Muscle of back (tissue), 11 donors: ENCODE data around the gene ERC2. TPM values are rescaled to one million over a fixed set of nuclear protein-coding genes. Genes with fewer than 3 reads are reported as not detected.

Source experiments
- DNase-seq, 3 donors: peaks; one replicate each; pipeline versions ENCODE4 v3.0.0 to v3.0.0-alpha.2; 2013
- polyA plus RNA-seq, 10 donors: library from polyadenylated mRNA; unstranded; fragments of 120-200 nt; gene quantifications; one replicate each; pipeline ENCODE4 v1.2.1, GENCODE V29; 2013; ENCODE audit not compliant: insufficient read length in 10 of 10

ERC2 gene
- polyA plus RNA-seq, 10 donors, result 0.76 to 2.5 (median 1.6) TPM

DNA sequence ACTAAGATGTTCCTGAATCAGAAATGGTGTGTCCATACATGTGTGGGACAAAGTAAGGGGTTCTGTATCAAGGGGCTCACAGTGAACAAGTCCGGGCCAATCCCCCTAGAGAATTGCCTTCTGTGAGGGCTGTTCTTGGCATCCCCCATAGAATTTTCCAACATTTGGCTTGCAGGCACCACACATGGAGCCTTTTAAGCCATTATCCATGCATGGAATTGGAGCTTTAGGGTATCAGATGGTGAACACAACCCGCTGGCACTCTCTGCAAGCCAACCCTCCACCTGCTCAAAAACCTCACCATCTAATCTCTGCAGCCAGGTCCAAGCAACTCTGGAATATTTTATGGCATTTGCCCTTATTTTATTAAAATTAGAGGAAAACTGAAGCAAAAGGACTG lies 278.7 kb downstream of the ERC2 start:
- peak in 1 of 3 donors; percentile 50 for DNase-seq

DNA sequence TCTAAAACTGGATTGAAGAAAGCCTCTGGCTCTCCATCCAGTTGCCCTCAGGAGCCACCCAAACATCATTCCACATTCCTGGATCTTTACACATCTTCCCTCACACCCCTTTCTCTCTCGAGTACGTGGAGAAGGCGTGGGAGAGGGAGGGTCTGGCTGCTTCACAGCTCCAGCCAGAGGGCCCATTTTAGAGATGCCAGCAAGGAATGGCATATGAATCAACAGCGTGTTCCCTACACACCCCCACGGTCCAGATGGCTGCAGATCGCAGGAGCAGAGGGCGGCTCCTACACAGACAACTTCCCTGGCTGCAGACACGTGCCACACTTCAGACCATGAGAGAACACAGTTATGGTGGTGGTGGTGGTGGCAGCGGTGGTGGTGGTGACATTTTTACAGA lies 280.1 kb downstream of the ERC2 start:
- DNase-seq, result no peak

GRCh38 chr3:56187051-56187450 lies 281.2 kb downstream of the ERC2 start:
- no peak for DNase-seq

- DNase-seq, result no peak
Observed at GRCh38 chr3:56185827-56186226, 282.4 kb downstream of the ERC2 start.

- DNase-seq, result no peak
Observed at GRCh38 chr3:56183529-56183928, 284.7 kb downstream of the ERC2 start.

DNA sequence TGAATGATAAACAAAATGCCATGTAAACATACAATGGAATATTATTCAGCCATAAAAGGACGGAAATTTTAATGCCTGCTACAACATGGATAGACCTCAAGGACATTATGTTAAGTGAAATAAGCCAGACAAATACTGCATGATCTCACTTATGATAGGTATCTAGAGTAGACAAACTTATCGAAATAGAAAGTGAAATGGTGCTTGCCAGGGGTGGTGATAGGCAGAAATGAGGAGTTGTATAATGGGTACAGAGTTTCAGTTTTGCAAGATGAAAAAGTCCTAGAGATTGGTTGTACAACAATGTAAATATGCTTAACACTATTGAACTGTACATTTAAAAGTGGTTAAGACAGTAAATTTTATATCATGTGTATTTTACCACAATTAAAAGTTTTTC lies 287.8 kb downstream of the ERC2 start:
- DNase-seq, result no peak

- DNase-seq, result no peak
Observed at GRCh38 chr3:56173601-56174000, 294.7 kb downstream of the ERC2 start.

DNA sequence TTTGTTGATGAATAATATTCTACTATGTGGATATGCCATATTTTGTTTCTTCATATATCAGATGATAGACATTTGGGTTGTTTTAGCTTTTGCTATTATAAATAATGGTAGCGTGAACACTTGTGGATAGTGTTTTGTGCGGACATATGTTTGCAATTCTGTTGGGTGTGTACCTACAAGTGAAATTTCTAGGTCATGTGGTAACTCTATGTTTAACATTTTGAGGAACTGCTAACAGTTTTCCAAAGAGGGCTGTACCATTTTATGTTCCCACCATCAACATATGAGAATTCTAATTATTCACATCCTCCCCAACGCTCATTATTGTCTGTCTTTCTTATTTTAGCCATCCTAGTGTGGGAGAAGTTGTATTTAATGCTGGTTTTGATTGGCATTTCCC lies 303.8 kb downstream of the ERC2 start:
- no peak for DNase-seq

- peak in 1 of 3 donors; percentile 24 for DNase-seq
Observed at GRCh38 chr3:56157693-56158362, 310.4 kb downstream of the ERC2 start.

GRCh38 chr3:56154297-56154696 lies 314.0 kb downstream of the ERC2 start:
- no peak for DNase-seq

GRCh38 chr3:56147354-56147753 lies 320.9 kb downstream of the ERC2 start:
- DNase-seq, result no peak

DNA sequence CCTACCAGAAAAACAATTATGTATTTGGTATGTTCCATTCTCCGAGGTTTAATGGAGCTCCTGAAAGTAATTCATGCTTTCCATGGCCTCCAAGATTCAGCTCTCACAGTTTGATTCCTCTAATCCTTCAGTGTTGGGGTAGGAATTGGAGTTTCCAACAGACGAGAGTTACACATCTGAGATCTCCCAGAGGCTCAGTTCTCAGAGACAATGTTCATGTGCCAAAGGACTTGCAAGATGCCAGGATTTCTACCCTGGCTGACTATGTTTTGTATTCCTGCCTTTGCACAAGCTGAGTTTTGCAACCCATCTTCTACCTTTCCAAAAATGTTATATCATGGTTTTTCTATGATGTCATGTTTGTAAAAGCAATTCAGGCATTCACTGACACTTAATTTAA lies 322.9 kb downstream of the ERC2 start:
- peak in 1 of 3 donors; percentile 59 for DNase-seq

DNA sequence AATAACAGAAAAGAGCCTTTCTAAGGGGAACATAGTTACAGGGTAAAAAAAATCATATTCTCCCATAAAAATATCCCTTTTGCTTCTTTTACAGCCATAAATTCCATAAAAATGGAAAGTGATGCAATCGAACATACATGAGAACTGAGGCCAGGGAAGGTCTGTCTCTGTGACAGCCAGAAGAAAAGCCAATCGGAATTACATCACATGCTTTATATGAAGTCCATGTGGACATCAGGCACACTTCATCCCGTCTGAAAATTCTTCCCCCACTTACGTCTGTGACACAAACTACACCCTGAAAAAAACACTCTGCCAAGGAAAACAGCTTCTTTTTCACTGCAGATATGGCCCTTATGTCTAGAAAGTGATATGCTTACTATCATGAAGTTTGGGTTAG lies 323.5 kb downstream of the ERC2 start:
- peak; percentile 62 to 90 (median 77) for DNase-seq

DNA sequence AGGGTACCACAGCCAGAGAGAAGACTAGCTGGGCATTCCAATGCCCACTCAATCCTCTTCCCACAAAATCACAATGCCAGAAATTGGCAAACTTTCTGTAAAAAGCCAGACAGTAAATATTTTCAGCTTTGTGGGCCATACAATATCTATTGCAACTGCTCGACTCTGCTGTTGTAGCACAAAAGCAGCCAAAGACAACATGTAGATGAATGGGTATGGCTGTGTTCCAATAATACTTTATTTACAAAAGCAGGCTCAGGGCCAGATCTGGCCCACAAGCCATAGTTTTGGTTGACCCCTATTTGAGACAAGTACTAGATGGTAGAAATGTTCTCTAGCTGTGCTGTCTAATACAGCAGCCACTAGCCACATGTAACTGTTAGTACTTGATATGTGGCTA lies 330.9 kb downstream of the ERC2 start:
- DNase-seq, result no peak

- DNase-seq, result no peak
Observed at GRCh38 chr3:56136514-56136913, 331.8 kb downstream of the ERC2 start.

DNA sequence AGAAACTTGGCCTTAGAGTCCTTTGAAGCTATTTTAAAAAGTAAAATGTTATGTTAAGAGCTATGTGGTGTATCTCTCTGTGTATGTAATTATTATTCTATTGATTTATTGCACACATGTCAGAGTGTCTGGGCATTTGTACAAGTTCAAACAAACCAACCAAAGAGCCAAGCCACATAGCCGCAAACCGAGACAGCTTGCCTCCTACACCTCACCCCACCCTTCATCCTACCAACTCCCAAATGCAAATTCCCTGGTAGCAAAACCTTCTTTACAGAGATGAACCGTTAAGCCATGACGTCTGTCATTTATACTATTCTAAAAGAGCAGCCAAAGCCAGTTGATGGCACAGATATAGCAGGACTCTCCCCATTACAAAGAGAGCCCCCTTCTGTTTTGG lies 332.3 kb downstream of the ERC2 start:
- DNase-seq, result no peak

DNA sequence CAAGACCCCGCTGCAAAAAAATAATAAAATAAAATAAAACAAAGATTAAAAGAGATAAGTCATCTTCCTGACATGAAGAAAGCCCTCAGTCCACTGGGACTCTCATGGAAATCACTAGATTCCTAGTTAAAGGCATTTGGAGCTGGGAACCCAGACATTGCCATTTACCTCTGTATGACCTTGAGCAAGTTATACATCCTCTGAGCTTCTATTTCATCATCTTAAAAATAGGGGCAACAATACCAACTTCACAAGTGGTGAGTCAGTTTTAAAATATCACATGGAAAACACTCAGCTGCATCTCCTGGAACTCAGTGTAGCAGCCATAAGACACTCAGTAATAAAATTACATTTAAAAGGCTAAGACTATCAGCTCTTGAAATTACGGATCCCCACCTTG lies 334.8 kb downstream of the ERC2 start:
- peak in 1 of 3 donors; percentile 53 for DNase-seq

GRCh38 chr3:56132762-56133161 lies 335.5 kb downstream of the ERC2 start:
- no peak for DNase-seq

GRCh38 chr3:56131974-56132590 lies 336.2 kb downstream of the ERC2 start:
- peak in 1 of 3 donors; percentile 87 for DNase-seq

- no peak for DNase-seq
Observed at GRCh38 chr3:56130036-56130435, 338.2 kb downstream of the ERC2 start.

- DNase-seq, result no peak
Observed at GRCh38 chr3:56126632-56127031, 341.6 kb downstream of the ERC2 start.

DNA sequence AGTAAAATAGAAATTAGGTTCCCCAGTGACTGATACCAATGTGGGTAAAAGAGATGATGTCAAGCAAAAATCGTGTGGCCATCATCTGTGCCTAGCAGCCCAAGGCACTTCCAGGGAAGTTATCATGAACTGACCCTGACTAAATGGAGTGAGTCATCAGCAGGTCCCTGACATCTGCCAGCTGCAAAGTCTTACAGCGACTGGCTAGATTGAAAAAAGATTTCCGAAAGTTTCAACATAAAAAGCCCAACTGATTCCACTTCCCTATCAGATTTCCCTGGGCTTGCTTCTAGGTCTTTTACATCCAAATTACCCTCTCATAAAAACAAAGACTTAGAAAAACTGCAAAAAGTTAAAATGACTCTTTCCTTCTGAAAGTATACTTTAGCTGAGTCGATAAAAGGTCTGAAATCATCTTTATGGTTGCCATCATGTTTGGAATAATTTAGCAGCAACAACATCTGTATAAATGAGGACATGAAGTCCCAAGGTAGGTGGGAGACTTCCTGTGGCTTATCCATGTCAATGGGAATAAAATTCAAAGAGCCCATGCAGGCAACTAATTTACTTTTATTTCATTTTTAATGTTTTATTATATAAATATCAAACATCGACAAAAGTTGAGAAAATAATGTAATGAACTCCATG lies 342.8 kb downstream of the ERC2 start:
- DNase-seq, result peak; percentile 19 to 74 (median 36)

GRCh38 chr3:56124546-56124945 lies 343.7 kb downstream of the ERC2 start:
- no peak for DNase-seq
